ENCODE results near the gene EDN3.
"Not testable (repeated sequence)": the region's sequence is repeated elsewhere in the genome, so short reads cannot be mapped to it uniquely, and the experiment has no call there.

Gene EDN3

GRCh38 chr20:59338444-59338843 is 38.0 kb downstream of the EDN3 start:
- not testable (repeated sequence) for DNase-seq

- DNase-seq, result no peak
Observed at GRCh38 chr20:59340201-59340885, 39.9 kb downstream of the EDN3 start.

GRCh38 chr20:59341285-59342022 is 41.0 kb downstream of the EDN3 start:
- DNase-seq, result not testable (repeated sequence)

- DNase-seq, result no peak
Observed at GRCh38 chr20:59342023-59342957, 41.9 kb downstream of the EDN3 start.

GRCh38 chr20:59346061-59346460 is 45.6 kb downstream of the EDN3 start:
- DNase-seq, result no peak

- no peak for DNase-seq
Observed at GRCh38 chr20:59349277-59349676, 48.9 kb downstream of the EDN3 start.

- no peak for DNase-seq
Observed at GRCh38 chr20:59350330-59351156, 50.1 kb downstream of the EDN3 start.

- no peak for DNase-seq
Observed at GRCh38 chr20:59351157-59352040, 51.0 kb downstream of the EDN3 start.

- DNase-seq, result no peak
Observed at GRCh38 chr20:59352541-59352940, 52.1 kb downstream of the EDN3 start.

GRCh38 chr20:59352990-59353389 is 52.6 kb downstream of the EDN3 start:
- DNase-seq, result no peak

- DNase-seq, result no peak
Observed at GRCh38 chr20:59354460-59354859, 54.0 kb downstream of the EDN3 start.

GRCh38 chr20:59355242-59355641 is 54.8 kb downstream of the EDN3 start:
- DNase-seq, result no peak

GRCh38 chr20:59356662-59357165 is 56.3 kb downstream of the EDN3 start:
- DNase-seq, result no peak

GRCh38 chr20:59358793-59359192 is 58.4 kb downstream of the EDN3 start:
- DNase-seq, result not testable (repeated sequence)

- DNase-seq, result no peak
Observed at GRCh38 chr20:59359906-59360725, 59.7 kb downstream of the EDN3 start.

GRCh38 chr20:59360934-59361333 is 60.5 kb downstream of the EDN3 start:
- no peak for DNase-seq

GRCh38 chr20:59361411-59361810 is 61.0 kb downstream of the EDN3 start:
- no peak for DNase-seq

GRCh38 chr20:59363101-59363500 is 62.7 kb downstream of the EDN3 start:
- DNase-seq, result no peak

- DNase-seq, result no peak
Observed at GRCh38 chr20:59364611-59365010, 64.2 kb downstream of the EDN3 start.

- DNase-seq, result no peak
Observed at GRCh38 chr20:59365611-59366285, 65.3 kb downstream of the EDN3 start.

Data from T1000 (cell line).